GM12864 (cell line): ENCODE measurements around the gene AGAP3.

Experiments
- DNase-seq: peaks from one replicate; pipeline ENCODE4 v3.0.0-alpha.2; 2011; ENCODE audit warnings: low read depth
- H3K4me3 ChIP-seq: 2 replicates; pipeline ENCODE4 v1.5.1; 2011; ENCODE audit warnings: mild to moderate bottlenecking, low read depth, low read length, control low read depth
- CTCF ChIP-seq: IDR thresholded peaks from 2 replicates; pipeline ENCODE4 v1.5.1; 2011; ENCODE audit warnings: low read depth, mild to moderate bottlenecking, moderate library complexity, low read length, control low read depth, inconsistent platforms; ENCODE audit errors: missing control alignments

The AGAP3 gene

GRCh38 chr7:151178236-151178635 lies 92.0 kb downstream of the AGAP3 start:
- no peak for DNase-seq

GRCh38 chr7:151178831-151179230 lies 92.6 kb downstream of the AGAP3 start:
- DNase-seq, result no peak
- no peak for TF ChIP-seq CTCF
- H3K4me3 ChIP-seq, result no peak overlapping the region

More at GRCh38 chr7:151178236-151178635, 92.0 kb downstream of the AGAP3 start:
- no peak for TF ChIP-seq CTCF
- no peak overlapping the region for H3K4me3 ChIP-seq

GRCh38 chr7:151179287-151179860 lies 93.1 kb downstream of the AGAP3 start:
- no peak overlapping the region for H3K4me3 ChIP-seq
- no peak for TF ChIP-seq CTCF
- DNase-seq, result no peak

- H3K4me3 ChIP-seq, result no peak overlapping the region
- DNase-seq, result no peak
- no peak for TF ChIP-seq CTCF
These were observed 93.7 kb downstream of the AGAP3 start for GRCh38 chr7:151179946-151180345.

GRCh38 chr7:151181011-151181431 lies 94.7 kb downstream of the AGAP3 start:
- no peak for DNase-seq
- no peak overlapping the region for H3K4me3 ChIP-seq
- TF ChIP-seq CTCF, result no peak

GRCh38 chr7:151185762-151186639 lies 99.7 kb downstream of the AGAP3 start:
- no peak for TF ChIP-seq CTCF
- no peak overlapping the region for H3K4me3 ChIP-seq
- no peak for DNase-seq
